GM12864 (cell line): ENCODE measurements around the gene ABHD12.
"Not testable (repeated sequence)": the region's sequence is repeated elsewhere in the genome, so short reads cannot be mapped to it uniquely, and the experiment has no call there.

ENCODE experiments used
- DNase-seq: peaks from one replicate; pipeline ENCODE4 v3.0.0-alpha.2; 2011; ENCODE audit warnings: low read depth
- H3K4me3 ChIP-seq: 2 replicates; pipeline ENCODE4 v1.5.1; 2011; ENCODE audit warnings: mild to moderate bottlenecking, low read depth, low read length, control low read depth
- TF ChIP-seq, protein P1 (sequence below): IDR thresholded peaks from 2 replicates; pipeline ENCODE4 v1.5.1; 2011; ENCODE audit warnings: low read depth, mild to moderate bottlenecking, moderate library complexity, low read length, control low read depth, inconsistent platforms; ENCODE audit errors: missing control alignments

ABHD12 gene

DNA sequence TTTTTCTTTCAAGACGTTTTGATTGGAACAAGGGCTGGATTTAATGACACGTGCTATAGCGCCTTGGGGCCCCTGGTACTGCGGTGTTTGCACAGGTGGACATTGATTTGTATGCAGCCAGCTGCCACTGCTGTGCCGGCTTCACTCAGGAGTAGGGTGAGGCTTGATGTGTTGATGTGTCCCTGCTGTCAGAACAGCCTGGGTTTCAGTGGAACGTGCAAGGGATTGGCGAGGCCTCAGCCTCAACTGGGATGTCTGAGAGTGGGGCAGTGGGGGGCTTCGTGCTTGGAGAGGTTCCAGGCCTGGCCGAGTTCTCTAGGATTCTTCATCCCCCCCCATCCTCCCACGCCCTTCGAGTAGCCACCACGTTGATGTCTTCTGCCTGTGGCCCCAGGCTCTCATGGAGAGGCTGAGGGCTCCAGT lies 119.8 kb downstream of the ABHD12 start:
- TF ChIP-seq, protein P1, sequence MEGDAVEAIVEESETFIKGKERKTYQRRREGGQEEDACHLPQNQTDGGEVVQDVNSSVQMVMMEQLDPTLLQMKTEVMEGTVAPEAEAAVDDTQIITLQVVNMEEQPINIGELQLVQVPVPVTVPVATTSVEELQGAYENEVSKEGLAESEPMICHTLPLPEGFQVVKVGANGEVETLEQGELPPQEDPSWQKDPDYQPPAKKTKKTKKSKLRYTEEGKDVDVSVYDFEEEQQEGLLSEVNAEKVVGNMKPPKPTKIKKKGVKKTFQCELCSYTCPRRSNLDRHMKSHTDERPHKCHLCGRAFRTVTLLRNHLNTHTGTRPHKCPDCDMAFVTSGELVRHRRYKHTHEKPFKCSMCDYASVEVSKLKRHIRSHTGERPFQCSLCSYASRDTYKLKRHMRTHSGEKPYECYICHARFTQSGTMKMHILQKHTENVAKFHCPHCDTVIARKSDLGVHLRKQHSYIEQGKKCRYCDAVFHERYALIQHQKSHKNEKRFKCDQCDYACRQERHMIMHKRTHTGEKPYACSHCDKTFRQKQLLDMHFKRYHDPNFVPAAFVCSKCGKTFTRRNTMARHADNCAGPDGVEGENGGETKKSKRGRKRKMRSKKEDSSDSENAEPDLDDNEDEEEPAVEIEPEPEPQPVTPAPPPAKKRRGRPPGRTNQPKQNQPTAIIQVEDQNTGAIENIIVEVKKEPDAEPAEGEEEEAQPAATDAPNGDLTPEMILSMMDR, result no peak
- H3K4me3 ChIP-seq, result no peak overlapping the region
- no peak for DNase-seq

DNA sequence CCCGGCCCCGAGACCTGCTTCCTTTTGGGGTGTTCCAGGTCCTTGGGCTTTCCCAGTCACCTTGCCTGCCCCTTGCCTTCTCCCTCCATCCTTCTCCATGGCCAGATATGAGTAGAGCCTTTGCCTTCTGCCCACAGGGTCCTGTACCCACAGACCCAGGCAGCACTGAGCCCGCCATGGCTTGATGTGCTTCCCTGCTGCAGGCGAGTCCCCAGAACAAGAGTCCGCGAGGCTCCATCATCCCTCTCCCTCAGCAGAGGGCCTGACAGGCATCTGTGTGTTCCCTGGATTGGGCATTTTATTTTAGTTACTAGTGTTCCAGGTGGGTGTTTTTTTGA lies 120.8 kb downstream of the ABHD12 start:
- no peak for DNase-seq
- TF ChIP-seq, protein P1, result no peak
- H3K4me3 ChIP-seq, result no peak overlapping the region

DNA sequence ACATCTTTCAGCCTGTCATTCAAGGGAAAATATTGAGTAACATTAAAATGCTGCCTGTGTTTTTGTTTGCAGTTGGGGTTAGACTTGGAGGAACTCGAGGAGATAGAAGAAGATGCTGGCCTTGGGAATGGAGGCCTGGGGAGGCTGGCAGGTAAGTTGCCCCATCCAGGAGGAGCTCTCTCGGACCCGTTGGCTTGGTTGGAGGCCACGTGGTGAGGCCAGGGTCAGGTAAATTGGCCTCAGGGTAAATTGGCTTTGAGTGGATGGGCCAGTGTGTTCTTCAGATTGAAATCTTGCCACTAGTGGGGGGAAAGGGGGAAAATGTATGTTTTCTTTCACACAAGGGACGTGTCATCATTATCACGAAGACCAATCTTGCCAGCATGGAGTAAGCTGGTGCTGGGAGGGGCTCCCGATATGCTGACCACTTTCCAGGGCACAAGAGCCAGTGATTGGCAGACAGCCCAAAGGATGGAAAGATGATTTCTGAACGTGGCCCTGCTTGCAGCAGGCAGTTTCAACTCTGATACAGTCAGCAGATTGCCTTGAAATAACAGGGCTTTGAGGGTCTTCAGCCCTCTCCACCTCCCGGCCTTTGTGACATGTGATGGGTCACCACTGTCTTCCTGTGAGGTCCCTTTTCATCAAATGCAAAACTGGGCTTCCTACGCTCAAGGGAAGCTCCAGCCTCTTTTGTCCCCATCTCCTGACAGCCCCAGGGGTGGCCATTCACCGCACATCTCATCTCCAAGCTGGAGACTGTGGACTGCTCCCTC lies 121.4 kb downstream of the ABHD12 start:
- DNase-seq, result no peak
- TF ChIP-seq, protein P1, result no peak
- no peak overlapping the region for H3K4me3 ChIP-seq

DNA sequence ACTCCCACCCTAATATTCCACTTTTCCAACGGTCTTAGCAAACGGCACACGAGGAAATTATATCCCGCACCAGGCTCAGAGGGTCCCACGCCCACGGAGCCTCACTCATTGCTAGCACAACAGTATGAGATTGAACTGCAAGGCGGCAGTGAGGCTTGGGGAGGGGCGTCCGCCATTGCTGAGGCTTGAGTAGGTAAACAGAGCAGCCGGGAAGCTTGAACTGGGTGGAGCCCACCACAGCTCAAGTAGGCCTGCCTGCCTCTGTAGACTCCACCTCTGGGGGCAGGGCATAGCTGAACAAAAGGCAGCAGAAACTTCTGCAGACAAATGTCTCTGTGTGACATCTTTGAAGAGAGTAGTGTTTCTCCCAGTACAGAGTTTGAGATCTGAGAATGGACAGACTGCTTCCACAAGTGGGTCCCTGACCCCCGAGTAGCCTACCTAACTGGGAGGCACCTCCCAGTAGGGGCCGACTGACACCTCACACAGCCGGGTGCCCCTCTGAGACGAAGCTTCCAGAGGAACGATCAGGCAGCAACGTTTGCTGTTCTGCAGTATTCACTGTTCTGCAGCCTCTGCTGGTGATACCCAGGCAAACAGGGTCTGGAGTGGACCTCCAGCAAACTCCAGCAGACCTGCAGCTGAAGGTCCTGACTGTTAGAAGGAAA lies 129.7 kb downstream of the ABHD12 start:
- not testable (repeated sequence) for H3K4me3 ChIP-seq, DNase-seq

DNA sequence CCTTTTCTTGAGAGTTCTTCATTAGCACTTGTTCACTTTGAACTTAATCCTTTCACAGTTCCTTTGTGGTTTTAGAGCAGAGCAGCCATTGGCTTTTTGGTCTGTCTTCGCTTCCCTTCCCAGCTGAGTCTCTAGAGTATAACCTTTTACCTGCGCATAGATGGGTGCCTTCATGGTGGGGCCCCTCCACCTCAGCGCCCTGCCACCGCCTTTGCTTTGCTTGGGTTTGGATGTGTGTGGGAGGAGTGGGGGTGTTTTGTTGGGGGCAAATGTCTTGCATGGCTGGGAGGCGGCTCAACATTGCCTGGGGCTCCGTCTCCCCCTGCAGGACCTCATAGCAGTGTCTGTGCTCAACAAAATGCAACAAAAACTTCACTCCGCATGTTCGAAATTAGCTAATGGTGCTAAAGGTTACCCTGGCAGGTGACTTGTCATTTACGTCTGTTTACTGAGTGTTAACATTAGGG lies 130.8 kb downstream of the ABHD12 start:
- H3K4me3 ChIP-seq, result no peak overlapping the region
- DNase-seq, result no peak
- TF ChIP-seq, protein P1, result no peak

DNA sequence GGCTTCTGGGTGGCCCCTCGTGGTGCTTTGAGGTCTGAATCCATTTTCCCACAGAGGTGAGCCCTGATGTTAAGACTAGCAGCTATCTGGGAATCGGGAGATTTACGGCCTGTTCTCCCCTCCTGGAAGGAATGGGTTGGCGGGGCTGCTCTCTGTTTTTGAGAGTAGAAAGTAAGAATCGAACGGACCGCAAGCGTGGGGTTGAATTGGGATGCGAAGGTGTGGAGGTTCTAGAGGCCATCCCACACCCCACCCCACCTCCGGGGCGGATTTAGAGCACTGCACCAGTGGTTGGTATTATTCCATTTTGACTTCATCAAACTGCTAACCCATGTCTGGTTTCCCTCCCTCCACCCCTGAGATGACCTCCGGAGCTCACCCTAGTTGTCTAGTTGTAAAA lies 131.3 kb downstream of the ABHD12 start:
- TF ChIP-seq, protein P1, result no peak
- no peak overlapping the region for H3K4me3 ChIP-seq
- DNase-seq, result no peak

DNA sequence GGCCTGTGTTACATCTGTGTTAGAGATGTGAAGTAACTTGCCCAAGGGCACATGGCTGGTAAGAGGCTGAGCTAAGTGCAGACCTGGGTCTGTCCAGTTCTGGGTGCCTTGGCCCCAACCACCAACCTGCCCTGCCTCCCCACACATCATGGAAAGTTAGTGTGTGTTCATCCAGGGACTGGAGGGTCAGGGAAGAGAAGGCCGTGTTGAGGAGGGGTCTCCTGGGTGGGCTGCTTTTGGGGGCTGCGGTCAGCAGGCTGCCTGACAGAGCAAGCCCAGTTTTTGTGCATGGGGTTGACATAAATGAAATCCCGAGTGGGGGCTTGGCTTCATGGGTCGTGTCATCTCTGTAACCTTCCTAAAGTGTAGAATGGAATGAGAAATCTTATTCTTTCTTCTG lies 131.8 kb downstream of the ABHD12 start:
- TF ChIP-seq, protein P1, result no peak
- no peak overlapping the region for H3K4me3 ChIP-seq
- no peak for DNase-seq
